Measurements from ENCODE around the gene SCTR. TPM values are rescaled to one million over a fixed set of nuclear protein-coding genes. Genes with fewer than 3 reads are reported as not detected.

The SCTR gene
- total and polyA plus RNA-seq, 2 of the 13 experiments (the other 11 are each of a cell fraction or from before 2014, with no cell fraction given), result not detected

DNA sequence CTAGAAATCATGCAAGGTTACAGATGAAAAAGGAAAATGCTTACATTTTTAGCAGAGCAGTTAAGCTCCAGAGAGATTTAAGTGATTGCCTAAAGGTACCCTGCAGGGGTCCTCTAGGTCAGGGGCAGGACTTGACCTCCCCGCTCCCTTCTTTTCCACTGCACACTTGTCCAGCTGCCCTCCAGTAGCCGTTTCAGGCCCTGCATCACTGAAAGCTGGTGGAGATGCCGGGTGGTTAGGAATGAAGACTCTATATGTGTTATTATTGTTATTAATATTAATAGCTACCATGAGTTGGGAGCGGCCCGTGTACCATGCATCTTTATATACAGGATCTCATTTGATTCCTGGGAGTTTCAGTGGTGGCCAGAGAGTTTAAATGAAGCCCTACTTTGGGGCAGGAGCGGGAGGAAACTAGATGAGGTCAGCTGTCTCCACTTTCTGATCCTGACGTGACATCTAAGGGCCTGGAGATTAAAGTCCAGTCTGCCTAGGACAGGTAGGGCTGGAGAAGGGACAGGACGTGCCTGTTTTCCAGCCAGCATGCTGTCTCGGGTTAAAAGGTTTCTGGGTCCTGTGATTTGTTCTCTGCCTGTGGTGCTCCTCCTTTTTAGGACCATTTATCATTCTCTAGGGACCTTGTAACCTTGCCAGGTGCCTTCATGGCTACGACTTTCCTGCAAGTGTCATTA, 90.5 kb downstream of the SCTR start (continued):
- TF ChIP-seq, protein P1, sequence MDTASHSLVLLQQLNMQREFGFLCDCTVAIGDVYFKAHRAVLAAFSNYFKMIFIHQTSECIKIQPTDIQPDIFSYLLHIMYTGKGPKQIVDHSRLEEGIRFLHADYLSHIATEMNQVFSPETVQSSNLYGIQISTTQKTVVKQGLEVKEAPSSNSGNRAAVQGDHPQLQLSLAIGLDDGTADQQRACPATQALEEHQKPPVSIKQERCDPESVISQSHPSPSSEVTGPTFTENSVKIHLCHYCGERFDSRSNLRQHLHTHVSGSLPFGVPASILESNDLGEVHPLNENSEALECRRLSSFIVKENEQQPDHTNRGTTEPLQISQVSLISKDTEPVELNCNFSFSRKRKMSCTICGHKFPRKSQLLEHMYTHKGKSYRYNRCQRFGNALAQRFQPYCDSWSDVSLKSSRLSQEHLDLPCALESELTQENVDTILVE (CRISPR knock-in tag; IDR thresholded peaks at IDR 0.05), result no peak
- TF ChIP-seq ZNF747 (CRISPR knock-in tag; IDR thresholded peaks at IDR 0.05; ENCODE audit: borderline replicate concordance) (no peak), ZNF10 (CRISPR knock-in tag; IDR thresholded peaks at IDR 0.05; ENCODE audit: borderline replicate concordance, low read depth) (no peak), ZNF432 (CRISPR knock-in tag; IDR thresholded peaks at IDR 0.05; ENCODE audit: borderline replicate concordance) (no peak), ZNF878 (CRISPR knock-in tag; IDR thresholded peaks at IDR 0.05) (no peak), GPN1 (CRISPR knock-in tag; IDR thresholded peaks at IDR 0.05; ENCODE audit: borderline replicate concordance) (no peak), ZSCAN30 (CRISPR knock-in tag; IDR thresholded peaks at IDR 0.05) (no peak), ZIK1 (CRISPR knock-in tag; IDR thresholded peaks at IDR 0.05; ENCODE audit: borderline replicate concordance, low read depth) (no peak), MAF1 (CRISPR knock-in tag; IDR thresholded peaks at IDR 0.05; ENCODE audit: borderline replicate concordance) (no peak), CENPT (CRISPR knock-in tag; IDR thresholded peaks at IDR 0.05; ENCODE audit: low read depth) (no peak), SMC3 (IDR thresholded peaks at IDR 0.05; ENCODE audit: low read length) (no peak), ELF3 (CRISPR knock-in tag; IDR thresholded peaks at IDR 0.05) (peak; percentile 76; the same call in 1 of the 2 replicates), RBAK (CRISPR knock-in tag; IDR thresholded peaks at IDR 0.05) (no peak), ZNF619 (CRISPR knock-in tag; IDR thresholded peaks at IDR 0.05) (no peak), ZNF101 (CRISPR knock-in tag; IDR thresholded peaks at IDR 0.05; ENCODE audit: borderline replicate concordance, low read depth) (no peak), CBX1 (IDR thresholded peaks at IDR 0.05; ENCODE audit: low read depth) (no peak), TBP (CRISPR knock-in tag; IDR thresholded peaks at IDR 0.05) (no peak), CENPX (CRISPR knock-in tag; IDR thresholded peaks at IDR 0.05) (no peak), YEATS2 (CRISPR knock-in tag; IDR thresholded peaks at IDR 0.05; ENCODE audit: borderline replicate concordance) (no peak), ZNF468 (CRISPR knock-in tag; IDR thresholded peaks at IDR 0.05) (no peak), DMAP1 (CRISPR knock-in tag; IDR thresholded peaks at IDR 0.05) (no peak), POLR2A (IDR thresholded peaks at IDR 0.05; ENCODE audit: insufficient read depth in 1 of 2, low read depth in 2 of 2, low read length in 2 of 2) (no peak)
- TF ChIP-seq, protein P2, sequence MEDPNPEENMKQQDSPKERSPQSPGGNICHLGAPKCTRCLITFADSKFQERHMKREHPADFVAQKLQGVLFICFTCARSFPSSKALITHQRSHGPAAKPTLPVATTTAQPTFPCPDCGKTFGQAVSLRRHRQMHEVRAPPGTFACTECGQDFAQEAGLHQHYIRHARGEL (CRISPR knock-in tag; IDR thresholded peaks at IDR 0.05), result no peak
- TF ChIP-seq, protein P3, sequence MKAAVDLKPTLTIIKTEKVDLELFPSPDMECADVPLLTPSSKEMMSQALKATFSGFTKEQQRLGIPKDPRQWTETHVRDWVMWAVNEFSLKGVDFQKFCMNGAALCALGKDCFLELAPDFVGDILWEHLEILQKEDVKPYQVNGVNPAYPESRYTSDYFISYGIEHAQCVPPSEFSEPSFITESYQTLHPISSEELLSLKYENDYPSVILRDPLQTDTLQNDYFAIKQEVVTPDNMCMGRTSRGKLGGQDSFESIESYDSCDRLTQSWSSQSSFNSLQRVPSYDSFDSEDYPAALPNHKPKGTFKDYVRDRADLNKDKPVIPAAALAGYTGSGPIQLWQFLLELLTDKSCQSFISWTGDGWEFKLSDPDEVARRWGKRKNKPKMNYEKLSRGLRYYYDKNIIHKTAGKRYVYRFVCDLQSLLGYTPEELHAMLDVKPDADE (CRISPR knock-in tag; IDR thresholded peaks at IDR 0.05), result no peak
- TF ChIP-seq, protein P4, sequence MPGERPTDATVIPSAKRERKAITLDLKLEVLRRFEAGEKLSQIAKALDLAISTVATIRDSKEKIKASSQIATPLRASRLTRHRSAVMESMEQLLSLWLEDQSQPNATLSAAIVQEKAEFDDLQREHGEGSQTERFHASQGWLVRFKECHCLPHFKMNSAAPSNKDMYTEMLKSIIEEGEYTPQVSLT (CRISPR knock-in tag; IDR thresholded peaks at IDR 0.05; ENCODE audit: borderline replicate concordance, low read depth), result no peak
- TF ChIP-seq, protein P5, sequence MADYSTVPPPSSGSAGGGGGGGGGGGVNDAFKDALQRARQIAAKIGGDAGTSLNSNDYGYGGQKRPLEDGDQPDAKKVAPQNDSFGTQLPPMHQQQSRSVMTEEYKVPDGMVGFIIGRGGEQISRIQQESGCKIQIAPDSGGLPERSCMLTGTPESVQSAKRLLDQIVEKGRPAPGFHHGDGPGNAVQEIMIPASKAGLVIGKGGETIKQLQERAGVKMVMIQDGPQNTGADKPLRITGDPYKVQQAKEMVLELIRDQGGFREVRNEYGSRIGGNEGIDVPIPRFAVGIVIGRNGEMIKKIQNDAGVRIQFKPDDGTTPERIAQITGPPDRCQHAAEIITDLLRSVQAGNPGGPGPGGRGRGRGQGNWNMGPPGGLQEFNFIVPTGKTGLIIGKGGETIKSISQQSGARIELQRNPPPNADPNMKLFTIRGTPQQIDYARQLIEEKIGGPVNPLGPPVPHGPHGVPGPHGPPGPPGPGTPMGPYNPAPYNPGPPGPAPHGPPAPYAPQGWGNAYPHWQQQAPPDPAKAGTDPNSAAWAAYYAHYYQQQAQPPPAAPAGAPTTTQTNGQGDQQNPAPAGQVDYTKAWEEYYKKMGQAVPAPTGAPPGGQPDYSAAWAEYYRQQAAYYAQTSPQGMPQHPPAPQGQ (CRISPR knock-in tag; IDR thresholded peaks at IDR 0.05; ENCODE audit: borderline replicate concordance), result no peak
- TF ChIP-seq, protein P6, sequence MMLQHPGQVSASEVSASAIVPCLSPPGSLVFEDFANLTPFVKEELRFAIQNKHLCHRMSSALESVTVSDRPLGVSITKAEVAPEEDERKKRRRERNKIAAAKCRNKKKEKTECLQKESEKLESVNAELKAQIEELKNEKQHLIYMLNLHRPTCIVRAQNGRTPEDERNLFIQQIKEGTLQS (CRISPR knock-in tag; IDR thresholded peaks at IDR 0.05), result no peak
